Nephron (organoid): Measurements from ENCODE around the gene DPP6.

Experiments used
- H3K27ac Mint-ChIP-seq, 3 experiments: 2 replicates each; pipeline ENCODE4 v1.8.0; 2020; ENCODE audit warnings: mixed read lengths in 3 of 3, mild to moderate bottlenecking in 2 of 3, moderate library complexity in 1 of 3
- H3K27me3 Mint-ChIP-seq: 2 replicates; pipeline ENCODE4 v1.8.0; 2021; ENCODE audit warnings: low read depth, mild to moderate bottlenecking, moderate library complexity, mixed read lengths
- H3K36me3 Mint-ChIP-seq: 2 replicates; pipeline ENCODE4 v1.8.0; 2020; ENCODE audit warnings: low read depth, mixed read lengths
- H3K4me1 Mint-ChIP-seq: 2 replicates; pipeline ENCODE4 v1.8.0; 2020; ENCODE audit warnings: mixed read lengths
- H3K4me3 Mint-ChIP-seq, 3 experiments: 2 replicates each; pipeline ENCODE4 v1.8.0; 2020; ENCODE audit warnings: mild to moderate bottlenecking in 3 of 3, mixed read lengths in 3 of 3, moderate library complexity in 2 of 3
- H3K9me3 Mint-ChIP-seq: 2 replicates; pipeline ENCODE4 v1.8.0; 2020; ENCODE audit warnings: mixed read lengths
- TF ChIP-seq, protein P1 (sequence below), 3 experiments: fragments of 200-600 bp; sonication (generic); IDR thresholded peaks; one replicate each; pipeline ENCODE4 v1.5.0; 2021; ENCODE audit warnings: antibody characterized with exemption in 3 of 3; ENCODE audit not compliant: unreplicated experiment in 3 of 3

The DPP6 gene

DNA sequence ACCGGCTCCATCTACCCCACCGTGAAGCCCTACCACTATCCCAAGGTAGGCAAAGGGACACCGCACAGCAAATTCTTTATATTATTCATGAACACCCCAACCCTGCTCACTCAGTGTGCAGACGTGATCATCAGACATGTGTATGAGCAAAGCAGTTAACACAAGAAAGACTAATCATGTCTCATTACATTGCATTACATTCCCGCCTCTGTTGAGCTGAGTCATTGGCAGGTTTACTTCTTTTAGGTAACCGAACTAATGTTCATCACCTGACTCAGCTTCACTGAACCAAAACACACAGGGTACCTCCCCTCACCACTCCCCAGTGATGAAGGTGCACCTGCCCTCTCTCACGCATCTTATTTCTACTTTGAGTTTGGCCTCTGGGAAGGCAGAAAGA, 717.3 kb downstream of the DPP6 start:
- TF ChIP-seq, protein P1, sequence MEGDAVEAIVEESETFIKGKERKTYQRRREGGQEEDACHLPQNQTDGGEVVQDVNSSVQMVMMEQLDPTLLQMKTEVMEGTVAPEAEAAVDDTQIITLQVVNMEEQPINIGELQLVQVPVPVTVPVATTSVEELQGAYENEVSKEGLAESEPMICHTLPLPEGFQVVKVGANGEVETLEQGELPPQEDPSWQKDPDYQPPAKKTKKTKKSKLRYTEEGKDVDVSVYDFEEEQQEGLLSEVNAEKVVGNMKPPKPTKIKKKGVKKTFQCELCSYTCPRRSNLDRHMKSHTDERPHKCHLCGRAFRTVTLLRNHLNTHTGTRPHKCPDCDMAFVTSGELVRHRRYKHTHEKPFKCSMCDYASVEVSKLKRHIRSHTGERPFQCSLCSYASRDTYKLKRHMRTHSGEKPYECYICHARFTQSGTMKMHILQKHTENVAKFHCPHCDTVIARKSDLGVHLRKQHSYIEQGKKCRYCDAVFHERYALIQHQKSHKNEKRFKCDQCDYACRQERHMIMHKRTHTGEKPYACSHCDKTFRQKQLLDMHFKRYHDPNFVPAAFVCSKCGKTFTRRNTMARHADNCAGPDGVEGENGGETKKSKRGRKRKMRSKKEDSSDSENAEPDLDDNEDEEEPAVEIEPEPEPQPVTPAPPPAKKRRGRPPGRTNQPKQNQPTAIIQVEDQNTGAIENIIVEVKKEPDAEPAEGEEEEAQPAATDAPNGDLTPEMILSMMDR (IDR thresholded peaks at IDR 0.05; ENCODE audit: unreplicated experiment in 3 of 3), result no peak
- Mint-ChIP-seq H3K4me3 (no peak overlapping the region), H3K36me3 (peaks cover 5% of the 10 kb centered on the region), H3K27ac (no peak overlapping the region), H3K9me3 (no peaks in the 10 kb centered on the region), H3K27me3 (peaks cover 15% of the 10 kb centered on the region), H3K4me1 (no peaks in the 10 kb centered on the region)

DNA sequence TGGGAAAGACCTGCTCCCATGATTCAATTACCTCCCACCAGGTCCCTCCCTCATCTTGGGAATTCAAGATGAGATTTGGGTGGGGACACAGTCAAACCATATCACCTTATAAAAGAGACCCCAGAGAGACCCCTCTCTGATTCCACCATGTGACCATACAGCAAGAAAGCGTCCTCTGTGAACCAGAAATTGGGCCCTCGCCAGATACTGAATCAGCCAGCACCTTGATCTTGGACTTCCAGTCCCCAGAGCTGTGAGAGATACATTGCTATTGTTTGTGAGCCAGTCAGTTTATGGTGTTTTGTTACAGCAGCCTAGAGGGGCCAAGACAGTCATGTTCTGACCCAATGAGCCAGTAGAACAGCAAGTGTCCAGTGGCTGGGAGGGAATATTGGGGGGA, 718.2 kb downstream of the DPP6 start:
- Mint-ChIP-seq H3K4me1 (no peaks in the 10 kb centered on the region), H3K9me3 (no peaks in the 10 kb centered on the region), H3K27ac (no peak overlapping the region), H3K27me3 (peaks cover 14% of the 10 kb centered on the region), H3K4me3 (no peak overlapping the region), H3K36me3 (peaks cover 5% of the 10 kb centered on the region)
- TF ChIP-seq, protein P1 (IDR thresholded peaks at IDR 0.05; ENCODE audit: unreplicated experiment in 3 of 3), result no peak

DNA sequence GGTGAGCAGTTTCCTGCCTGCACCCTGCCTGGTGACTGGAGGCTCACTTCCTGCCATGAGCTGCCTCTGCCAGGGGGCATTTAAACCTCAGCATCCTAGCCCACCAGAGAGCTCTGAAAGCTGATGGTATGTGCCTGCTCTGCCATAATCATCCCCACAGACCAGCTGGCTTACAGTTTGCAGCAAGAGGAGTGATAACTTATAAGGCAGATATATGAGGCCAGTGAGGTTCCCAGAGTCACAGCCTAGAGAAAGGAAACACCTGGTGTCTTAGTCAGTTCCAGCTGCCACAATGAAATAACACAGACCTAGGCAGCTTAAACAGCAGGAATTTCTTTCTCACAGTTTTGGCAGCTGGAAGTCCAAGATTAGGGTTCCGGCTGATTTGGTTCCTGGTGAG, 718.8 kb downstream of the DPP6 start:
- peaks cover 5% of the 10 kb centered on the region for H3K36me3 Mint-ChIP-seq
- H3K4me3 Mint-ChIP-seq, result no peak overlapping the region
- H3K27me3 Mint-ChIP-seq, result peaks cover 14% of the 10 kb centered on the region
- TF ChIP-seq, protein P1 (IDR thresholded peaks at IDR 0.05; ENCODE audit: unreplicated experiment in 3 of 3), result no peak
- no peaks in the 10 kb centered on the region for H3K9me3 Mint-ChIP-seq
- no peaks in the 10 kb centered on the region for H3K4me1 Mint-ChIP-seq
- no peak overlapping the region for H3K27ac Mint-ChIP-seq

- Mint-ChIP-seq H3K9me3 (no peaks in the 10 kb centered on the region), H3K27me3 (peaks cover 12% of the 10 kb centered on the region), H3K4me3 (no peak overlapping the region), H3K27ac (no peak overlapping the region), H3K36me3 (peaks cover 9% of the 10 kb centered on the region), H3K4me1 (no peaks in the 10 kb centered on the region)
- TF ChIP-seq, protein P1 (IDR thresholded peaks at IDR 0.05; ENCODE audit: unreplicated experiment in 3 of 3), result no peak
These were observed 722.2 kb downstream of the DPP6 start for GRCh38 chr7:154774303-154774969.

DNA sequence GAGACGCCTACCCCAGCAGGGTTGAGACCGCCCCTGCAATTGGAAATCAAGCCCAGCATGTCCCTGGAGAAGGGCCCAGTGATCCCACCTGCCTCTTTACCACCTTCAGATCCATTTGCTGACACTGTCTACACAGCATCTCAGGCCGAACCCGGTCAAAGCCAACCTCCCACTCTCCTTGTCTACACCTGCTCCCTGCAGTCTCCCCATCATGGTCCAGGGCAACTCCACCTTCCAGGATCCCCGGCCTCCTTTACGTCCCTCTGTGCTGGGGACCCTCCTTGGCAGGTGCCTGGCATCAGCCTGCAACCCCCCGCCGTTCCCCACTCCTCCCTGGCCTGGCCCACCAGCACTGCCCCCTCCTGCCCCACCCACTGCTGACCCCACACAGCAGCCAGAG, 723.5 kb downstream of the DPP6 start:
- Mint-ChIP-seq H3K4me3 (no peak overlapping the region), H3K9me3 (no peaks in the 10 kb centered on the region), H3K36me3 (peaks cover 4% of the 10 kb centered on the region), H3K4me1 (no peaks in the 10 kb centered on the region), H3K27ac (no peak overlapping the region), H3K27me3 (peaks cover 16% of the 10 kb centered on the region)
- TF ChIP-seq, protein P1 (IDR thresholded peaks at IDR 0.05; ENCODE audit: unreplicated experiment in 3 of 3), result no peak

- peaks cover 3% of the 10 kb centered on the region for H3K9me3 Mint-ChIP-seq
- TF ChIP-seq, protein P1 (IDR thresholded peaks at IDR 0.05; ENCODE audit: unreplicated experiment in 3 of 3), result no peak
- no peaks in the 10 kb centered on the region for H3K4me1 Mint-ChIP-seq
- H3K36me3 Mint-ChIP-seq, result peaks cover 4% of the 10 kb centered on the region
- H3K27ac Mint-ChIP-seq, result no peak overlapping the region
- peaks cover 16% of the 10 kb centered on the region for H3K27me3 Mint-ChIP-seq
- no peak overlapping the region for H3K4me3 Mint-ChIP-seq
These were observed 724.2 kb downstream of the DPP6 start for GRCh38 chr7:154776350-154776749.
